Fibroblast of skin of back (primary cell): ENCODE data around the gene AFF2.
"Not testable (repeated sequence)": the region's sequence is repeated elsewhere in the genome, so short reads cannot be mapped to it uniquely, and the experiment has no call there.

ENCODE experiments used
- DNase-seq: peaks from one replicate; pipeline ENCODE4 v3.0.0-alpha.2; 2013

Gene AFF2

DNA sequence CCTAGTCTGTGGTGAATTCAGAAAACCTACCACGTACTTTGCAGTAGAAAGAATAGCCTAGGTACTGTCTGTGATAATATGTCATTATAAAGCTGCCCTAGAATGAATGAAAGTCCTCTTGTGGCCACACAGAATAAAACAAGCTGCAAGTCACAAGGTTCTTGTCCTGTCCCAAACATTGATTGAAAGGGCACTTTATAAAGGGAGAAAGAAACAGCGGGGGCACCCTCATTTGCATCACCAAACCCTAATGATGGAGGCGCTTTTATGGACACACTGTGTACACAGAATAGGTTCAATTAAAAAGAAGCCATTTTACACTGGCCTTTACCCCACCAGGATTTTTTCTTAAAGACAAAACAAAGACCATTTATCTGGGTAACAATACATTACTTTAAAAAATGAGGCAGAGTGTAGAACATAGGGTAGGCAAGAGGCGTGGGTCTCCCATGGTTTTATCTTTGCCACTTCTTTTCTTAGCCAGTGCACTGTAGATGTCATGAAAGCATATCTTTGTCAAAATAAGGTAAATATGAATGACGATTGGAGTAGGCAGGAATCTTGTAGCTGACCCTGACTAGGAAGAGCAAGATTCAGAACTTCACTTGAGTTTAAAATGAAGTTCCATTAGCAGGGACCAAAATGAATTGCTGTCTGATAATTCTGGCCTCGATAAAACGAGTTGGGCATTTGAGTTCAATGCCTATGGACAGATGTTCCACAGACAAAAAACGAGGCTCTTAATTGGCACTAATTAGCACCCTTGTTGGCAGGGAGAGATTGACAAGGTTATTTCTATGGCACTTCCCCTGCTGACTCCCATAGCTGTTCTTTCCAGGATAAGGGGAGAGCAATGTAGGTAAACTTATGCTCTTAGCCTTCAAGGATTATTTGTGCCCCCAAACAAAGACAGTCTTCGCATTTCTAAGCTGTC, 365.1 kb downstream of the AFF2 start:
- DNase-seq: no peak

DNA sequence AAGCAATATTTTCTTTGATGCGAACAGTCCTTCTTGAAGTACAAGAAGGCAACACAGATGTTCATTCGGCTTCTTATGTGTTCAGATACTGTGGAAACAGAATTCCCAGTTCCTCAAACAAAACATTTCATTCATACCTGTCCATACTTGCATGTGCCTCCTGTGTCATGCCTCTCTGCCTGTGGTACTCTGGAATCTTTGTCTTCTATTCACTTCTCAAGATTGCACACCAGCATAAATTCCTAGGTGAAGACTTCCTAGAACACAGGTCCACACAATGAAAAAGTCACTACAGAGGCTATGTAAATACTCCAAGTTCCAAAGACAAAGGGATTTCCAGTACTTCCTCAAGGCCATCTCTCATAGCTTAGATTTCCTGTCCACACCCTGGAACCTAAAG, 367.2 kb downstream of the AFF2 start:
- DNase-seq: no peak

DNA sequence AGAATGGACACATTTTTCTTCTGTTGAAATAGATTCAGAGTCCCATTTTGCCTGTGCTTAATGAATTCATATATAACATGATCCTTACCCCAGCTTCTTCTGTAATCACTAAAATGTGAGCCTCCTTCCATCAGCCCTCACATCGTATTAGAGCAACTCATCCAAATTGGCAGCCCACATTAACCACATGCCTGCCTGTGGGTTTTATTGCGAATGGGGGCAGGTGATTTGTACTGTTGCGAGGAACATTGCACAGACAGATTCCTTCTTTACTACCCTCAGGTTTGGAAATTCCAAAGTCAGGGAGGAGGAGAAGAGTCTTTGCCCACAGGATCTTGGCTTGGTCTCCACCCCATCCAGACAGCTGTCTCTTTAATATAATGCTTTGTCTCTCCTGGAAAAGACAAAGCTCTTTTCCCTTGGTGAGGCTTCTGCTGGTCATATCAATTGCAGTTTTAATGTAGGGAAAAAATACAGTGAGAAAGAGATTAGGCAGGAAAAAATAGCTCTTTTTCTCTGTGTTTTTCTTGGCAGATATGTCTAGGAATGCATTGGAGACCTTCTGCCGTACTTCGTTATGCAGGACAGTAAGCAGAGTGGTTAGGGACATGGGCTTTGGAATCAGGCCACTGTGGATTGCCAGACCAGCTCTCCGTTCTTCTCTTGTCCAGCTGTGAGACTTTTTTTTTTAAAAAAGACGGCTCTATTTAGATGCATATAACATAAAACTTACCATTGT, 371.2 kb downstream of the AFF2 start:
- DNase-seq: peak; percentile 75

DNA sequence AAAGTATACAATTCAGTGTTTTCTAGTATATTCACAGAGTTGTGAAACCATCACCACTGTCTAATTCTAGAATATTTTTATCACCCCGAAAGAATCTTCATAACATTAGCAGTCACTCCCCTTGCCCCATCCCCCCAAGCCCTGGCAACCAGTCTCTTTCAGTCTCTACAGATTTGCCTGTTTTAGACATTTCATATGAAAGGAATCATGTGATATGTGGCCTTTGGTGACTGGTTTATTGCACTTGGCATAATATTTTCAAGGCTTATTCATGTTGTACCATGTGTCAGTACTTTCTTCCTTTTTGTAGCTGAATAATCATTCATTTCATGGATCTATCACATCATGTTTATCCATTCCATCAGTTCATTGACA, 371.7 kb downstream of the AFF2 start:
- DNase-seq: no peak

DNA sequence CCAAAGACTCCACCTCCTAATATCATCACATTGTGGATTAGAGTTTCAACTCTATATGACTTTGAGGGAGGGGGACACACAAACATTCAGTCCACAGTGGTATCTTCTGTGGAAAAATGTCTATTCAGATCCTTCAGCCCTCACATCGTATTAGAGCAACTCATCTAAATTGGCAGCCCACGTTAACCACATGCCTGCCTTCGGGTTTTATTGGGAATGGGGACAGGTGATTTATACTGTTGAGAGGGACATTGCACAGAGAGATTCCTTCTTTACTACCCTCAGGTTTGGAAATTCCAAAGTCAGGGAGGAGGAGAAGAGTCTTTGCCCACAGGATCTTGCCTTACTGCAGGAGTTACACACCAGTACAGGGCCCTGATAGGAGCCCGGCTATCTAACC, 372.5 kb downstream of the AFF2 start:
- DNase-seq: no peak

DNA sequence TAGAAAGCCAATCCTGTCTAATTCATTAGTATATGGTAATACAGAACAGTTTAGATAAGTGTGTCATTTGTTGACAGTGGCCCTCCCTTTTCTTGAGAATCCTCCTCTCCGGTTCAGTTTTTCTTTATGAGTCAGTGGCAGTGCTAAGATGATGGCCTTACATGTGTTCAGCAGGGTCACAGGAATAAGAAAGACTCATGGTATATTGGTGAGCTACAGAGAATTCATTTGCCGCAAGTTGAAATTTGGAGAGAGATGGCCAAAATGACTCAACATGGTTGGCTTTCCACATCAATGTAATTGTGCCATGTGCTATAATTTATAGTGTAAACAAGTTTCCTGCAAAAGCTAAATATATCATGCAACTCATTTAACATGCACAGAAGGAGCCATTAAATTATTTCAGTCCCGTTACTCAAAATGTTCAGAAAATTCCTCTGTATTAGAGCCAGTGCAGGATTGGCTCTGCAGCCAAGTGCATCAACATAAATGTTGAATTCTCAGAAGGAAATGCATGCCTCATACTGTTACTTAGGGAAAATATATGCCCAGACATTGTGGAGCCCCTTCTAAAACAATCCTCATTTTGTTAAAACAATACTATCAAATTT, 374.3 kb downstream of the AFF2 start:
- peak; percentile 71 for DNase-seq

DNA sequence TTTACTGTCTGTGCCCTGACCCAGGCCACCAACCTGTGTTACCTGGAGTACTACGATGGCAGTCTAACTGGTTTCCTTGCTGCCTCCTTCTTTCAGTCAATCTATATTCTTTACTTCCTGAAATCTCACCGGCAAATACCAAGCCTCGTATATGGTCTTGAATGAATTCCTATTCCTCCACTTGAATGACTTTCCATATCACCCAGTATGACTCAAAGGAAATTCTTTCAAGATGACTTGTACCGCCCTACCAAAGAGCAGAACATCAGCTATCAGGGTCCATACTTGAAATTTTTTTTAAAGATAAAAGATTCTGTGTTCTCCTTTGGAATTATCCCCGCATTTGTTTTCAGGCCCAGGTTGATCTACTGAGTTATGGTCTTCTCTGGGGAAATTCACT, 378.0 kb downstream of the AFF2 start:
- DNase-seq: peak; percentile 84

DNA sequence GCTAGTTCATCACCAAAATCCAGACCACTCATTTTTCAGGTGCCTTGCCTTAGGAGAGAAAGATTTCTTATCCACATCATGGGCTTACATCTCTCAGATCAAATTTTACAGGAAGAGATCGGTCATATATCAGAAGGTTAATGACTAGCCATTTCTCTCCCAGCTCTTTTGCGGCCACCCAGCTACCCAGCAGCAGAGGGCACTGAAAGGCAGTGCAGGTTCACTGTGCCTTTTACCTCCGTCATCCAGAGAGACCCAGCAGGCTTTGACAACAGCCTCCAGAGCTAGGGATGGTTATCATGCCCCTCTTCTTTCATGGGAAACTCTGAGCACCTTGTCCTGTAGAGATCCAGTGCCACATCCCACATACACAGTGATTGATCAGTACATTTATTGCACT, 384.8 kb downstream of the AFF2 start:
- DNase-seq: no peak

DNA sequence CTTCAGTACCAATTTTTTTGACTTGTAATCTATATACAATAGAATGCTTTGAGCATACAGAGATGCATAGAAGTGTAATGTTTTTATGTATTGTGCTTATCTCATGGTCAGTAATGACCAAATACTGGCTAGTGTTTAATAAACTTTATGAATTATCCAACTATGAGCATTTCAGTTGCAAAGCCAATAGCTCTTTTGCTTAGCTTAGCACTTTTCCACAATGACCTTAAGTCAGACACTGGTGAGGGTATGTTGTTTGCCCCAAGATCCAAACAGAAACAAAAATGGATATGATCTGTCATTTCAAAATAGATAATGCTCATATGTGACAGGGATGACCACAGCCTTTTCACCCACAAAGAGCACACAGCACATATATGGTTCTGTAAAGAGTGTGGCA, 393.0 kb downstream of the AFF2 start:
- no peak for DNase-seq

DNA sequence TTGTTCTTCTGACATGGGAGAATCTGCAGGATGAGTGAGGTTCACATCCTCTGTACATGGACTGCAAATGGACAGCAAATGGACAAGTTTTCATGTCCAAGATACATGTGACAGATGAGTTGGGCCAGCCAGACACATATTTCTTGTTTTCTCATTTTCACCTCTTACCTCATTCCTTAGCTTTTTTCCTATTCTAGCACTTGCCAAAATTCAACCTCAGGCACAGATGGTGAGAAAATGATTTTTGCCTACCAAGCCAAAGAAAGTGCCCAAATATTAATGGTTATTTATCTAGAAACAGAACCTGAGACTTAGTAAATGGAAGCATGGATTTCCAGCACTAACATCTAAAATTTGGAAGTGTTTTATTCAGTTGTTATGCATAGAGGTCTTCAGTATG, 402.2 kb downstream of the AFF2 start:
- no peak for DNase-seq

DNA sequence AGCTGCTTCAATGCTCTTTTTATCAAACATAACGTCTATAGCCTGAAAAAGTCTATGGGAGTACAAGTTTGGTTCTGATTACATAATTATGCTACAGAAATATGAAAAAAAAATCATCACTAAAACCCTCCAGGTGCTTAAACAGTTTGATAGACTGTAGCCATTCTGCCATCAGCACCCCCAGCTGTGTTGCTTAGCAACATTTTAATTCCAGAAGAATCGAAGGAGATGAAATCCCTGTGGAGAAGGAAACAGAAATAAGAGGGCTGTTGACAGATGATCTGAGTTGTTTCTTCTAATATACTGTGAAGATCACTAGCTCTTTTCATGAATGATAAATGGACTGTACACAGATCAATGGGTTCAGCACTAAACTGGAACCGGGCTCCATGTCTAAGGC, 402.8 kb downstream of the AFF2 start:
- DNase-seq: no peak

DNA sequence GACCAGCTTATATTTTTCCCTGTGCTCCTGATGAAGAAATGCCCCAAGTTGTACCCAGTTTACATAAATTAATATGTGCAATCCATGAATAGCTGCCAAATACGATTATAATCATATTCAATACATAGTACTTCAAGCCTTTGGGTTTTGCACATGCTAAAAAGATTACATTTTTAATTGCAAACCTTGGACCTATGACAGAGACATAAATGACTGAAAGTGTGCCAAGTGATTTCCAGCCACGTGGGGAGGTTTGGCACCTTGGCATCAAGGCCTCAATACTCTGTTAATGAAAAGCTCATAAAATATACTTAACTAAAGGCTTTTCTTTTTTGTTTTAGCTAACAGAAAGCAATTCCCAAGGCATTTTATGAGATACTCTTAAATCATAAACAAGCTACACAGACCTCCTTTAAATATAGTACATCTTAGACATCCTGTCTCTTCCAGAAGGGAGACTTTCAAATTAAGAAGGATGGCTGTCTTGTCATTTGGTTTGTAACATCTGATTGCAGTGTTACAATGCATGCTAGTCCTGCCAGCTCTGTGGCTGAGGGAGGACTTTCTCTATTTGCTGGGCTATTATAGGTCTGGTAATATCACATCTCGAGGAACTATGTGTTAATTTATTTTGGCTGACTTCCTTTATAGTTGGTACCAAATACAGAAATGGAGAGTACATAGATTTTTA, 404.1 kb downstream of the AFF2 start:
- no peak for DNase-seq

DNA sequence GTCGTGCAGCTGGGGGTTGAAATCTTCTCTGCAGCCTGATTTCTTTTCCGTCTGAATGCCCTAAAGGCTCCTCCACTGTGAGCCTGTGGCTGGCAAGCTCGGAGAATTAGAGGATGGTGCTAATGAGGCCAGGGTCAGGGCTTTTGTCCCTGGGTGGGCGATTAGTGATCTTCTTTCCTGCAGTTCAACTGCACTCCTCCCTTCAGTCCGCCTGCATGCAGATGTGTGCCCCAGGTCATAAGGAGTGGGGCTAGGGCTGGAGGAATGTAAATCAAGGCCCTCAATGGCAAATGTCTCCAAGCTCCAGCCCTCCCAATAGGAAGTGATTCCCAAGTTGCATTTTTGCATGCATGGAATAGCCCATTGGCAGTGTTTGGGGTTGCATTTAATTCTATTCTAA, 405.0 kb downstream of the AFF2 start:
- no peak for DNase-seq

DNA sequence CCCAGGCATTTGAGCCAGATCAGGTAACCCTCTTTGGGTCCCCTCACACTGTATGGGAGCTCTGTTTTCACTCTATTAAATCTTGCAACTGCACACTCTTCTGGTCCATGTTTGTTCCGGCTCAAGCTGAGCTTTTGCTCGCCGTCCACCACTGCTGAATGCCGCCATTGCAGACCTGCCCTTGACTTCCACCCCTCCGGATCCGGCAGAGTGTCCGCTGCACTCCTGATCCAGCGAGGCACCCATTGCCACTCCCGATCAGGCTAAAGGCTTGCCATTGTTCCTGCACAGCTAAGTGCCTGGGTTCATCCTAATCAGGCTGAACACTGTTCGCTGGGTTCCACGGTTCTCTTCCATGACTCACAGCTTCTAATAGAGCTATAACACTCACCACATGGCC, 406.2 kb downstream of the AFF2 start:
- DNase-seq: not testable (repeated sequence)

DNA sequence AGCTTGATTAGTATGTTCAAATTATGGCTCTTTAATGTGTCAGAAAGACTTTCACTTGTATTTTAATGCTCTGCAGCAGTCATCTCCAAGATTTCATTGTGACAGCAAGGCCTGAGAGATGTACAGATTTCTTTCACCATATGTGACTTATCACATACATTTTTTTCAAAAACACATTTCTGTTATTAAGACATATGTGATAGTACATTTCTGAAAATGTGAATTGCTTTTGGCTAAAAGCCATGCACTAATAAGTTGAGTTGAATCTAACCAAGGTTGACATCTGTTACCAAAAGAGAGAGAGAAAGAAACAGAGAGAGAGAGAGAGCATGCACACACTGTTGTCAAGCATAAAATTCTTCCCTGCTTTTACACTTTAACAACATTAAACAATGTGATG, 409.3 kb downstream of the AFF2 start:
- no peak for DNase-seq

DNA sequence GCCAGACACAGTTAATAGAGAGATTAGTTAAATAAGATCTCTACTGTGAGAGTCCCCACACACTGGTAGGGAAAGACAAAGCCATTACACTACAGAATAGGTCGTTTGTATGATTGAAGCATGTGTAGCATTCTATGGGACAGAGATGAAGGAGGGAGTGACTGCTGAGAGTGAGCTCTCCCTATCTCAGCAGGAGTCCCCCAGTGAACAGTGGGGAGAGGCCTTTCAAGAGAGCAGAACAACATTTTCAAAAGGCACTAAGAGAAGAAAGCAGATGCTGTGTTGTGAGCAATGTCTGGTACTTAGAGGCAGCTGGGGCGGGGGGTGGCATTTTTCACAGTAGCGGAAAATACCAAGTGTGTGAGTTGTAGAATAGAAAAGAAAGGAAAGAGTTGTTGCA, 413.6 kb downstream of the AFF2 start:
- peak; percentile 3 for DNase-seq

DNA sequence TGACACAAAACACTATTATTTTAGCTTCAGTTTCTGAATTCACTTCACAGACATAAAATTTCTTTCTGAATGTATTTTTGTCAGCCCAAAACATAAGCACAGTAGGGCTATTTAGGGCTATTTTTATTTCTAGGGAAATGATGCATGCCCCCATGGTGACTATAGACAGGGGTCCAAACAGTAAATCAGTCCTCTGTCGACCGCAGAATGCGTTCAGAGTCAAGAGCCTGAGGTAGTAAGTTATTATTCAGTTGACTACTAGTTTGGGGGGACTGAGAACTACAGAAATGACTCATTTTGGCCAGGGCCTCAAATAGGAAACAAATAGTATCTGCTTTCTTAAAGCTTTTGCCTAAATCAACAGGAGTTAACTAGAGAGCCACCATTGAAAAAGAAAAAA, 414.4 kb downstream of the AFF2 start:
- DNase-seq: no peak

DNA sequence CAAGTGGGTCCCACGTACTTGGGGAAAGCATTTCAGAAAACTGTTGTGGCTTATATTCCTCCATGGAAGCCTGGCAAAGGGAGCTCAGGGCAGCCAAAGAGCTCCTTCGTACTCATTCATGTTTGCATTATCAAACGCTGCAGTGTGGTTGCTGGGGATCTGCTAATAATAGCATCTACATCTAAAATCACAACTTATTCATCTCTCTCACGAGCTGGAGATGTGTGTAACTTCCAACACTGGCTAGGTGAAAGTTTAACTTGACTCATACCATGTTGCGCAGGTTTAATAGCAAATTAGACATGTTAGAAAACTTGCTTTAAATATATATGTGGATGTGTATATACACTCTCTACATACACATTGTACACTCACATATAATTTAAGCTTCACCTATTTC, 415.1 kb downstream of the AFF2 start:
- DNase-seq: no peak

DNA sequence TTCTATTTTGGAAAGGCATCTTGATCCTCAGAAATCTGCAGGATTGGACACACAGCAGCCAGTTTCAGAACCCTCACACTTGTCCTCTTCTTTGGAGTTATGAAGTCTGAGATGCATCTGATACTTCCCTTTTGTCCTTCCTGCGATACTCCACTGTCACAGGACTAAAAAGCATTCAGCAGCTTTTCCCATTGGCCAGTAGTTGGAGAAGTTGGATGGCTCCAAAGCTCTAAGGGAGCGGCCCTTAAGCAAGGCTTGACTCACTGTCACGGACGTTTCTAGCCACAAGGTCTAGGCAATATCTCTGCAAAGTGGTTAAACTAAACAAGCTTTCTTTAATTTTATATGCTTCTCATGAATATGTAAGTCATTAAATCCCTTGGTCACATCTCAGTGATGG, 417.0 kb downstream of the AFF2 start:
- DNase-seq: no peak

DNA sequence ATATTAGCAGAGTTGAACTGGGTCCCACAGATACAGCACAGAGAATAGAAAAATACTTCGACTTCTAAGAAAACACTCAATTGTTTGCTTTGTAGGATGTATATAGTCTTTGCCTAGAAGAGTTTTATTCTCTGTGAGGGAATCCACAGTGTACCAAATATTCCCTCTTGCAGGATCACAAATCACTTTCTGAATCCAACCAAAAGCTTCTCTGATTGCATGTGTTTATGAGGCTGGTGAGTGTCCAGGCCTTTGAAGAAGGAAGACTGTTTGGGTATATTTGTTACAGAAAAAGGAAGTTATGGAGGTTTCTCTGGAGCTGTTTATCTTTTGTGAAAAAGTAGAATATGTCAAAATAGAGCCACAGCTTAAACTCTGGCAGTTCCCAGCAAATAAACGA, 423.2 kb downstream of the AFF2 start:
- DNase-seq: no peak

DNA sequence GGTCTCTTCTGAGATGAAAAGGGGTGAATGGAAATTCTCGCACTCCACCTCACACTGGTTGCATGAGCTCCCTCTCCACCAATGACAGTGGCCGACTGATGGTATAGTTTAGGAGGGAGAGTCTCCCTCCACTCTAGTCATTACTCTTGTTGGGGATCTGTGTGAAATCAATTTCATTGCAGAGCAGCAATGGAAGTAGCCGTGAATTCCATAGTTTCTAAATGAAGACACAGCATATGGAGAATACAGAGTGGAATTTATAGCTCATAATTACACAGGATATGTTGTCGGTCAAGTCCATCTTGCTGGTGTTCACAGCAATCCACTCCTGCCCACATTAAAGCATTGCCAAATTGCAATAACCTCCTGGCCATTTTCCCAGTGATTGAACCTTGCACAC, 426.0 kb downstream of the AFF2 start:
- no peak for DNase-seq

DNA sequence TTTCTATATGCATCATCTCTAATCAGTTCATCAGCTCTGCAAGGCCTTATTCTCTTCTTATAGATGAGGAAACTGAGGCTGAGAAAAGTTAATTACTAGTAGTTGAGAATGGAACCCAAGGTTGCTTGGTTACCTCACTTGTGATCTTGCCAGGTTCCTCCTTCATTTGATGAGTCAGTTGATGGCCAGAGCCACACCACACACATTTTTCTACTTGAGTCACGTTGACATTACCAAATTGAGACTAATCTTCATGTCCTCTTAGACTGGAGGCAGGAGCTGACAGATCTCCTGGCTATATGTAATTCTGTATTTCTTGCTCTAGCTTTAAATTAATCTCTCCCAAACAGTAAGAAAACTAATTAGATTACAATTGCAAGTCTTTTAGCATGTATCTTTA, 428.4 kb downstream of the AFF2 start:
- DNase-seq: peak; percentile 46

DNA sequence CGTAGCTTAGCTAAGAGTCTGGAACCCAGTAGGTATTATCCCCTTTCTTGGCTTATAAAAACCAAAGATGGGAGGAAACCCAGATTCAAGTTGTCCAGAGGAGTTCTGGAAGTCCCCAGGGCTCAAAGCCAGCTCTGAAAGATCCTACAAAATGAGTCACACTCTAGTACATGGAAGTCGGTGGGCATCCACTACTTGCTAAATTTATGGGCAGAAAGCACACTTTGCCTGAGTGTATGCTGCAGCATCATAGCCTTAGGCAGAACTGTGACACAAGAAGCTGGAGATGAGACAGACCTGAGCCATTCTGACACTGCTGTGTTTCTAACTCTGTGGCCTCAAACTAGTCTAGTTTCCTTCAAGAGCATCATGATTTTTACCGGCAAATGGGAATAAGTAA, 429.3 kb downstream of the AFF2 start:
- DNase-seq: peak; percentile 46
